Activated CD4-positive, alpha-beta T cell treated with anti-CD3 and anti-CD28 coated beads, Interleukin-2, amount 50 U/mL, for 24 hours (primary cell): ENCODE measurements around the gene OR2J2.
"Not testable (repeated sequence)": the region's sequence is repeated elsewhere in the genome, so short reads cannot be mapped to it uniquely, and the experiment has no call there.

ENCODE experiments used
- DNase-seq, 2 donors: peaks; one replicate each; pipeline ENCODE4 v3.0.0-alpha.2; 2020; ENCODE audit warnings: low read depth in 1 of 2, low spot score in 1 of 2

OR2J2 gene

DNA sequence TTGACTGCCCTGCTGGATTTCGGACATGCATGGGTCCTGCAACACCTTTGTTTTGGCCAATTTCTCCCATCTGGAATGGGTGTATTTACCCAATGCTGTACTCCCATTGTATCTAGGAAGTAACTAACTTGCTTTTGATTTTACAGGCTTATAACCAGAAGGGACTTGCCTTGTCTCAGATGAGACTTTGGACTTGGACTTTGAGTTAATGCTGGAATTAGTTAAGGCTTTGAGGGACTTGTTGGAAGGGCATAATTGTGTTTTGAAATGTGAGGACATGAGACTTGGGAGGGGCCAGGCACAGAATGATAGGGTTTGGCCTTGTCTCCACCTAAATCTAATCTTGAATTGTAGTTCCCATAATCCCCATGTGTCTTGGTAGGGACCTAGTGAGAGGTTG, 47.3 kb downstream of the OR2J2 start:
- DNase-seq: not testable (repeated sequence)
